Lung (tissue), 12 donors: Measurements from ENCODE around the gene CASKIN2. TPM values are rescaled to one million over a fixed set of nuclear protein-coding genes. Genes with fewer than 3 reads are reported as not detected.

Experiments used
- ATAC-seq: fragments of 200-7000 bp; cut with Tn5 transposase; one replicate; pipeline ENCODE4 v1.9.1; 2020; ENCODE audit warnings: moderate number of reproducible peaks; ENCODE audit not compliant: insufficient read depth, low FRiP score
- DNase-seq, 3 donors: peaks; one replicate each; pipeline ENCODE4 v3.0.0-alpha.2; 2013 to 2017
- H3K27ac ChIP-seq, 2 donors: one replicate each; pipeline ENCODE4 v1.5.1; 2013; ENCODE audit warnings: mild to moderate bottlenecking in 2 of 2, moderate library complexity in 2 of 2, control low read depth in 1 of 2, inconsistent platforms in 1 of 2, low read depth in 1 of 2, low read length in 1 of 2
- H3K27me3 ChIP-seq, 3 donors: one replicate each; pipeline ENCODE4 v1.5.1; 2013; ENCODE audit warnings: low read length in 2 of 3; ENCODE audit not compliant: control insufficient read depth in 3 of 3, insufficient read depth in 3 of 3
- H3K36me3 ChIP-seq, 4 donors: one replicate each; pipeline ENCODE4 v1.5.1; 2013; ENCODE audit warnings: low read length in 4 of 4, mild to moderate bottlenecking in 1 of 4, moderate library complexity in 1 of 4; ENCODE audit not compliant: control insufficient read depth in 4 of 4, insufficient read depth in 4 of 4
- H3K4me1 ChIP-seq, 5 donors: one replicate each; pipeline ENCODE4 v1.5.1; 2013; ENCODE audit warnings: low read length in 5 of 5, mild to moderate bottlenecking in 2 of 5, moderate library complexity in 1 of 5; ENCODE audit not compliant: control insufficient read depth in 5 of 5, insufficient read depth in 5 of 5
- H3K4me3 ChIP-seq: one replicate; pipeline ENCODE4 v1.5.1; 2013; ENCODE audit warnings: mild to moderate bottlenecking, control low read depth, moderate library complexity
- H3K9ac ChIP-seq, 2 donors: one replicate each; pipeline ENCODE4 v1.5.1; 2013; ENCODE audit warnings: low read length in 2 of 2, control low read depth in 1 of 2; ENCODE audit not compliant: insufficient read depth in 1 of 2
- H3K9me3 ChIP-seq, 4 donors: one replicate each; pipeline ENCODE4 v1.5.1; 2013; ENCODE audit warnings: low read length in 3 of 4, mild to moderate bottlenecking in 1 of 4, moderate library complexity in 1 of 4; ENCODE audit not compliant: control insufficient read depth in 4 of 4, insufficient read depth in 3 of 4
- CTCF ChIP-seq: IDR thresholded peaks from 2 replicates; pipeline ENCODE4 v1.5.1; 2012; ENCODE audit warnings: mild to moderate bottlenecking; ENCODE audit errors: control extremely low read depth, extremely low read depth
- WGBS, 2 donors: extraction: QIAGEN DNeasy Blood & Tissue Kit; methylation state at CpG; one replicate each; pipeline ENCODE4 v1.1.7; 2013; 5-methylcytosine and 5-hydroxymethylcytosine counted together
- polyA plus RNA-seq, 2 donors: library from polyadenylated mRNA; stranded (reverse); fragments of 200-250 nt; gene quantifications; one replicate each; pipeline ENCODE4 v1.2.1, GENCODE V29; 2013
- total RNA-seq, 2 donors: library from RNA; depleted of rRNA in 1 of 2; stranded (reverse); fragments of >200 nt in 1 of 2; gene quantifications; one replicate each; pipeline ENCODE4 v1.2.1, GENCODE V29; 2014 to 2021
- donor health status: control.
- donor health status: control.
- donor health status: Bipolar disorder and iron deficiency.
- donor health status: healthy.
- donor health status: DM: yes; HTN: yes; CAD: no.

The CASKIN2 gene
- total and polyA plus RNA-seq, 4 donors = 22.3 to 81.5 (median 35.1) TPM

- no peak overlapping the region for H3K9ac ChIP-seq
- peaks cover 0 to 19% (median 16%) of the 10 kb centered on the region in 4 donors for H3K36me3 ChIP-seq
- ATAC-seq (no peak), DNase-seq (no peak)
- no peaks in the 10 kb centered on the region for H3K9me3 ChIP-seq
- H3K4me3 ChIP-seq = no peak overlapping the region
- no peaks in the 10 kb centered on the region for H3K27me3 ChIP-seq
- TF ChIP-seq CTCF = no peak
- H3K4me1 ChIP-seq = peaks cover 8 to 27% (median 21%) of the 10 kb centered on the region in 5 donors
- WGBS, 2 donors = 61 to 68% methylated on average over 4 of the region's 4 CpGs
- H3K27ac ChIP-seq = no peak overlapping the region
Measured at GRCh38 chr17:75472119-75472518, 43.2 kb downstream of the CASKIN2 start.

- no peak for TF ChIP-seq CTCF
- no peak for ATAC-seq
Measured at GRCh38 chr17:75471207-75471606, 44.1 kb downstream of the CASKIN2 start.

GRCh38 chr17:75468779-75469373, 46.5 kb downstream of the CASKIN2 start:
- Histone ChIP-seq H3K27ac (peak overlapping the region in 1 of 2 donors; percentile 36), H3K4me1 (peaks cover 0 to 10% (median 0%) of the 10 kb centered on the region in 5 donors), H3K9ac (no peak overlapping the region), H3K9me3 (no peaks in the 10 kb centered on the region), H3K4me3 (no peak overlapping the region), H3K27me3 (no peaks in the 10 kb centered on the region), H3K36me3 (peaks cover 0 to 18% (median 14%) of the 10 kb centered on the region in 4 donors)
- ATAC-seq (no peak), DNase-seq (no peak)
- no peak for TF ChIP-seq CTCF
- 73 to 85% methylated on average over 13 of the region's 13 CpGs for WGBS, 2 donors

More at GRCh38 chr17:75471207-75471606, 44.1 kb downstream of the CASKIN2 start:
- no peaks in the 10 kb centered on the region for H3K9me3 ChIP-seq
- no peak overlapping the region for H3K27ac ChIP-seq
- H3K27me3 ChIP-seq = no peaks in the 10 kb centered on the region
- whole genome bisulfite sequencing, 2 donors = 94 to 99% methylated on average over 6 of the region's 6 CpGs
- H3K4me3 ChIP-seq = no peak overlapping the region
- H3K9ac ChIP-seq = no peak overlapping the region
- H3K4me1 ChIP-seq = peaks cover 0 to 20% (median 13%) of the 10 kb centered on the region in 5 donors
- no peak for DNase-seq
- peaks cover 0 to 18% (median 14%) of the 10 kb centered on the region in 4 donors for H3K36me3 ChIP-seq
